ENCODE results near the gene GARIN3.

GARIN3 gene

GRCh38 chr5:157148734-157149615 is 17.1 kb downstream of the GARIN3 start:
- no peaks in the 10 kb centered on the region for H3K9me2 ChIP-seq (replicated peaks; ENCODE audit: control insufficient read depth, low read length)
- no peak overlapping the region for H3K27ac ChIP-seq (ENCODE audit: low read depth, low read length)
- peaks cover 4% of the 10 kb centered on the region; the same call in 1 of the 2 replicates for H3K27me3 ChIP-seq (ENCODE audit: control insufficient read depth, low read length)
- peaks cover 5% of the 10 kb centered on the region; the same call in 1 of the 2 replicates for H3F3A ChIP-seq (ENCODE audit: control insufficient read depth, insufficient read depth)
- H3K4me2 ChIP-seq (ENCODE audit: low read length), result no peak overlapping the region
- no peak overlapping the region for H3K4me3 ChIP-seq (ENCODE audit: low read length)
- TF ChIP-seq CTCF (IDR thresholded peaks at IDR 0.05; ENCODE audit: low read depth, low read length, poor library complexity, severe bottlenecking) (peak; percentile 87), EZH2phosphoT487 (IDR thresholded peaks at IDR 0.05; ENCODE audit: borderline replicate concordance, low read length) (no peak)
- no peaks in the 10 kb centered on the region for H3K79me2 ChIP-seq (ENCODE audit: control insufficient read depth, low read length)
- no peaks in the 10 kb centered on the region for H4K20me1 ChIP-seq (ENCODE audit: control insufficient read depth, insufficient read depth, low read depth, low read length)
- H3K36me3 ChIP-seq (ENCODE audit: control insufficient read depth, low read length), result no peaks in the 10 kb centered on the region
- peaks cover 2% of the 10 kb centered on the region for H3K4me1 ChIP-seq (ENCODE audit: control insufficient read depth, low read length)
- H3K9me3 ChIP-seq (ENCODE audit: control insufficient read depth, insufficient read depth, low read length), result no peaks in the 10 kb centered on the region

GRCh38 chr5:157143127-157143971 is 22.7 kb downstream of the GARIN3 start:
- Histone ChIP-seq H3K27me3 (ENCODE audit: control insufficient read depth, low read length) (no peaks in the 10 kb centered on the region), H3K9me2 (replicated peaks; ENCODE audit: control insufficient read depth, low read length) (no peaks in the 10 kb centered on the region), H3K4me3 (ENCODE audit: low read length) (peak overlapping the region; percentile 91), H3K9me3 (ENCODE audit: control insufficient read depth, insufficient read depth, low read length) (no peaks in the 10 kb centered on the region), H3K27ac (ENCODE audit: low read depth, low read length) (peak overlapping the region; percentile 68), H4K20me1 (ENCODE audit: control insufficient read depth, insufficient read depth, low read depth, low read length) (no peaks in the 10 kb centered on the region), H3F3A (ENCODE audit: control insufficient read depth, insufficient read depth) (peaks cover 5% of the 10 kb centered on the region; the same call in 1 of the 2 replicates), H3K4me2 (ENCODE audit: low read length) (peak overlapping the region; percentile 85), H3K4me1 (ENCODE audit: control insufficient read depth, low read length) (peaks cover 22% of the 10 kb centered on the region), H3K79me2 (ENCODE audit: control insufficient read depth, low read length) (peaks cover 42% of the 10 kb centered on the region), H3K36me3 (ENCODE audit: control insufficient read depth, low read length) (peaks cover 28% of the 10 kb centered on the region)
- TF ChIP-seq CTCF (IDR thresholded peaks at IDR 0.05; ENCODE audit: low read depth, low read length, poor library complexity, severe bottlenecking) (no peak), EZH2phosphoT487 (IDR thresholded peaks at IDR 0.05; ENCODE audit: borderline replicate concordance, low read length) (no peak)

DNA sequence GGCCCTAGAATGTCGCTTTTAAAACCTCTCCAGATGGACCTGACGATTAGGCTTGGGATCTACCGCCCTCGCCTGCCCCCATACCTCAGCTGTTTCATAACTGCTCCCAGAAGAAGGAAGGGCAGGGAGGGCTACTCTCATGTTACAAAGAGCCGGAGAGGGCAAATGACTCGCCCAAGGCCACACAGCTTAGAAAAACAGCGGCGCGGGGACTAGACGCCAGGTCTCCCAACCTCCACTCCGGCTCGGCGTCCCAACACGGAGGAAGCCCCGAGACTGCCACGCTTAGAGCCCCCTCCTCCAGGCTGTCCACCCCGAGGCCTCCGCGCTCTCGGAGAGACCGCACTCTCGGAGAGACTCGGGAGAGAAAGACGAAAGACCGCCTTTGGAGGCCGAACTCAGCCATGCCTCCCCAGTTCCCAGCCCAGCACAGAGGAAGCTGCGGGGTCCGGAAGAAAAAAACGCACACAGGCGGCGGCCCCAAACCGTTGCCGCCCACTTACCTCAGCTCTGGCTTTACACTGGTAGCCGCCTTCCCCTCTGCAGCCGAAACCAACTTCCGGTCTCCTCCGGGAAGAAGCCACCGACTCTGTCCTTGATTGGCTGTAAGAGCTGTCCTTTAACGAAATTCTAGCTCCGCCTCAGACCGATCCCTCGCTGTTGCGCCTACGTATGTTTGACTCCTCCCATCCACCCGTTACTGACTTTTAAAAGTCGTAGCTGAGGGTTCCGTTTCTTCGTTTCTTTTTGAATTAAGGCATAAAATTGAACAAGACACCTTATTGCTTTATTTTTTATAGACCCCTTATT is 23.5 kb downstream of the GARIN3 start, which contains the start of gene MED7:
Gene MED7 (minus strand): TSS at position 549 of the 810 bp plus-strand sequence. CDS start 3,434 bp downstream, outside the sequence.
- TF ChIP-seq EZH2phosphoT487 (IDR thresholded peaks at IDR 0.05; ENCODE audit: borderline replicate concordance, low read length) (no peak), CTCF (IDR thresholded peaks at IDR 0.05; ENCODE audit: low read depth, low read length, poor library complexity, severe bottlenecking) (no peak)
- H3K4me1 ChIP-seq (ENCODE audit: control insufficient read depth, low read length), result peaks cover 22% of the 10 kb centered on the region

More for the DNA sequence above, 23.5 kb downstream of the GARIN3 start, which contains the start of gene MED7:
- Histone ChIP-seq H3K27me3 (ENCODE audit: control insufficient read depth, low read length) (no peaks in the 10 kb centered on the region), H3K27ac (ENCODE audit: low read depth, low read length) (peak within 1 kb of the TSS; percentile 68), H3K79me2 (ENCODE audit: control insufficient read depth, low read length) (peaks cover 51% of the 10 kb centered on the region), H3K4me3 (ENCODE audit: low read length) (peak within 1 kb of the TSS; percentile 91), H3K36me3 (ENCODE audit: control insufficient read depth, low read length) (peaks cover 36% of the 10 kb centered on the region), H3F3A (ENCODE audit: control insufficient read depth, insufficient read depth) (peaks cover 5% of the 10 kb centered on the region; the same call in 1 of the 2 replicates), H4K20me1 (ENCODE audit: control insufficient read depth, insufficient read depth, low read depth, low read length) (no peaks in the 10 kb centered on the region), H3K4me2 (ENCODE audit: low read length) (peak within 1 kb of the TSS; percentile 85), H3K9me3 (ENCODE audit: control insufficient read depth, insufficient read depth, low read length) (no peaks in the 10 kb centered on the region), H3K9me2 (replicated peaks; ENCODE audit: control insufficient read depth, low read length) (no peaks in the 10 kb centered on the region)
